CD4-positive, alpha-beta T cell treated with Interferon alpha-2 for 1 hour (primary cell): Measurements from ENCODE around the gene UGT2B28.
"Not testable (repeated sequence)": the region's sequence is repeated elsewhere in the genome, so short reads cannot be mapped to it uniquely, and the experiment has no call there.

Experiments used
- DNase-seq, 2 donors: peaks; one replicate each; pipeline ENCODE4 v3.0.0-alpha.2; 2020 to 2022

Gene UGT2B28

GRCh38 chr4:69280081-69280480, at the start of gene UGT2B28:
Gene UGT2B28 (plus strand): TSS chr4:69280475. CDS start chr4:69280501, 26 bp downstream.
- not testable (repeated sequence) for DNase-seq

DNA sequence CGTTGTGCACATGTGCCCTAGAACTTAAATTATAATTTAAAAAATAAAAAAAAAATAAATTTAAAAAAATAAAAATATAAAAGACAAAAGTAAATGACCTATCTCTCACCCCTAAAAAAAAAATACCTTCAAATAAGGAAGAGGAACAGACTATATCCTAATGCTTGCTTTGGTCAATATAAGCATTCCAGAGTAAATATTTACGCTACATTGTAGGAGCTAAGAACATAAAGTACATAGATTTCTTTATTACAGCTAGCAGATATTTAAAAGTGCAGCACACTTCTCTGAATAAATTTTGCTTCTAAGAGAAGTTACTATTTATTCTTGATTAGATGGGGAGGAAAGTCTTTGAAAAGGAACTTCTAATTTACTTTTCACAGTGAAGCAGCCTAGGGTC, 41.2 kb upstream of the UGT2B28 start:
- no peak for DNase-seq

DNA sequence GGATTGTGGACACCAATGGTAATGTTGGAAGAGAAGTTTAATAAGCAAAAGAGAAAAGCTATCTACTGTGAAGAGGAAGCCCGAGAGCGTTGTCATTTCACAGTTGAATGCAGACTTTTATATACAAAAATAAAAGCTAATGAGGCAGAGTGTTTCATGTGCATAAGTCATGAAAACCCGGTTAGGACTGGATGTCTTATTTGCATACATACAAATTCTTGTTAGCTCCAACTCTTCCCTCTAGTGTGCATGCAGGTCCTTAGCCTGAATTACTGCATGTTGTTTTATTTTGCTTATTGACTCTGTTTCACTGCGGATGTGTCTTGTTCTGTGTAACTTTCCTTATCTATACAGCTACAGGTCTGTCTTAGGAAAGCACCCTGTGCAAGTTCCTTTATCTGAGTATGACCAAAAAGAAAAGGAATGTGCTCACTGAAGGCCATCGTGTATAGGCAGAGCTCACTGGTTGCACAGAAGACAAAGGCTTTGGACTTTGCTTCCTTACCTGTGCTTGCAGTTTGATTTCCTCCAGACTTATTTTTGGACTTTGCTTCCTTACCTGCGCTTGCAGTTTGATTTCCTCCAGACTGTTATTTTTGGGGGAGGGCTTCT, 40.6 kb upstream of the UGT2B28 start:
- DNase-seq, result no peak

- DNase-seq, result not testable (repeated sequence)
These were observed 39.5 kb upstream of the UGT2B28 start for GRCh38 chr4:69240787-69241186.

DNA sequence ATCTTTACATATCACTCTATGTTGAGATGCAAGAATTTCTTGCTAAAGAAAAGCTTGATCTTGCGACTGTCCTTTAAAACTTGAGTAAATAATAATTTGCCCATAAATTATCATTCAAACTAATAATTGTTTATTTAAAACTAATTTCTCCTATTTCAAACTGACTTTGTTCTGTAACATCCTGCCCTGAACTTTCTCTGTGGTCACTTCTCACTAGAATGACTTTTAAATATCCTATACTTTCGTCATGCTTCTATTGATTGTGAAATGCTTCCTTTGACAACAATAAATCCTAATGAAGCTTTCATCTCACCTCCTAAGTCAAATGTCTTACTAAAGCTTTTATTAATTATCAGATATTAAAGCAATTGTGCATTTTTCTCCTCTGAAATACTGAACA, 38.5 kb upstream of the UGT2B28 start:
- not testable (repeated sequence) for DNase-seq

- DNase-seq, result not testable (repeated sequence)
These were observed 37.6 kb upstream of the UGT2B28 start for GRCh38 chr4:69242562-69243240.

GRCh38 chr4:69250884-69251283, 29.4 kb upstream of the UGT2B28 start:
- DNase-seq, result not testable (repeated sequence)

- DNase-seq, result not testable (repeated sequence)
These were observed 27.0 kb upstream of the UGT2B28 start for GRCh38 chr4:69253147-69253772.

- not testable (repeated sequence) for DNase-seq
These were observed 11.7 kb upstream of the UGT2B28 start for GRCh38 chr4:69268612-69269011.

GRCh38 chr4:69296356-69296755, 16.1 kb downstream of the UGT2B28 start:
- DNase-seq, result not testable (repeated sequence)

GRCh38 chr4:69308426-69309033, 28.3 kb downstream of the UGT2B28 start:
- not testable (repeated sequence) for DNase-seq

- not testable (repeated sequence) for DNase-seq
These were observed 29.3 kb downstream of the UGT2B28 start for GRCh38 chr4:69309549-69310076.

DNA sequence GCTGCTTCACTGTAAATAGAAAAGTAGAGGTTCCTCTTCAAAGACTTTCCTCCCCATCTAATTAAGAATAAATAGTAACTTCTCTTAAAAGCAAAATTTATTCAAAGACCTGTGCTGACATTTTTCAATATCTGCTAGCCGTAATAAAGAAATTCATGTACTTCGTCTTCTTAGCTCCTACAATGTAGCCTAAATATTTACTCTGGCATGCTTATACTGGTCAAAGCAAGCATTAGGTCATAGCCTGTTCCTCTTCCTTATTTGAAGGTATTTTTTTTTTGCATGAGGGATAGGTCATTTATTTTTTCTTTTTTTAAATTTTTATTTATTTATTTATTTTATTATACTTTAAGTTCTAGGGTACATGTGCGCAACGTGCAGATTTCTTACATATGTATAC, 30.0 kb downstream of the UGT2B28 start:
- DNase-seq, result not testable (repeated sequence)

GRCh38 chr4:69317669-69318298, 37.5 kb downstream of the UGT2B28 start:
- DNase-seq, result peak in 1 of 2 donors; percentile 12

- no peak for DNase-seq
These were observed 41.0 kb downstream of the UGT2B28 start for GRCh38 chr4:69321153-69321729.

GRCh38 chr4:69322055-69322454, 41.8 kb downstream of the UGT2B28 start:
- DNase-seq, result no peak

DNA sequence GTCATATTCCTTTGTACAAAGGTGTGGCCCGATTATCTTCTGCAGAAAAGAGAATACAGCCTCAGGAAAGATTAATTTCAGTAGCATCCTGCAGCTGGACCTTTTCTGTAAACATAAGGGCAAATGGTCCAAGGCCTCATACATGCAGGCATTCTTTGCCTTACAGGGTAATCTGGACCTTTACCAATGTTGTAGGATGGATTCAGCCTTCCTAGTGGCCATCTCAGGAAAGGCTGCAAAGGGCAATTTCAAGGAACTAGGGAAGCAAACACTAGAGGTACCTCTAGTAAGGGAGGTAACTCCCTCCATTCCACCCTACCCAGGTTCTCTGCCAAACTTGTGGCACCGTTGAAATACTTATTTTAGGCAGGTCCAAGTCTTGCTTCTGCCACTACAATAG, 43.0 kb downstream of the UGT2B28 start:
- DNase-seq, result no peak

DNA sequence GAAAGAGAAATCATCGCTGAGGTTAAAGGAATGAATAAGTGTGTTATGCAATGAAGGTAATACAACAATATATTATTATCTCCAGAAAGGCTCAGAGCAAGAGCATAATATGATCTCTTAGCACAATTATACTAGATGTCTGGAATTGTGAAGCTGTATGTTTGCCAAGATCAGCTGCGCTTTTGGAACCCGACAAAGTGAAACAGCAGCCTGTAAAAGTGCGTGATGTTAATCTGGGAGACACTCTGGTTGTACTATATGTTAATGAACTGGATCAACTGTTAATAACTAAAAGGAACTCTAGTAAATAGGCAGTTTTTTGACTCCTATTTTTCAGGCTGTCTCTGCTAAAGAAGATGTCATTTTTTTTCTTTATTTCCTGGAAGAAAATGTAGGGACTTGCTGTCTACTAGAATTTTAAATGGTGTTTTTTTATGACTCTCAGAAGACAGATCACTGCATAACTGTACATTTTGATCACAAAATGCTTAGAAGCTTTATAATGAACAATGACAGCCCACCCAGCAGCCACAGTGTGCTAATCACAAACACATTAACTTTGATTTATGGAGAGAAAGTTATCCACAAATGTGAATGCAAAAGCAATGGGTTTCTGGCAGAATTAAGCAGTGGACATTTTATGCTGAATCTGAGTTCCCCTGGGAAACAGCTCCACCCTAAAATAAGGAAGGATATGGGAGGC, 50.2 kb downstream of the UGT2B28 start:
- no peak for DNase-seq

GRCh38 chr4:69331304-69331703, 51.0 kb downstream of the UGT2B28 start:
- DNase-seq, result not testable (repeated sequence)

GRCh38 chr4:69335485-69335884, 55.2 kb downstream of the UGT2B28 start:
- DNase-seq, result not testable (repeated sequence)

GRCh38 chr4:69343114-69343513, 62.8 kb downstream of the UGT2B28 start:
- DNase-seq, result not testable (repeated sequence)
